GM19238 (cell line): ENCODE results near the gene MYCBPAP.

Experiments used
- DNase-seq: peaks from one replicate; pipeline ENCODE4 v3.0.0; 2011; ENCODE audit warnings: low spot score; ENCODE audit not compliant: insufficient read length

Gene MYCBPAP

DNA sequence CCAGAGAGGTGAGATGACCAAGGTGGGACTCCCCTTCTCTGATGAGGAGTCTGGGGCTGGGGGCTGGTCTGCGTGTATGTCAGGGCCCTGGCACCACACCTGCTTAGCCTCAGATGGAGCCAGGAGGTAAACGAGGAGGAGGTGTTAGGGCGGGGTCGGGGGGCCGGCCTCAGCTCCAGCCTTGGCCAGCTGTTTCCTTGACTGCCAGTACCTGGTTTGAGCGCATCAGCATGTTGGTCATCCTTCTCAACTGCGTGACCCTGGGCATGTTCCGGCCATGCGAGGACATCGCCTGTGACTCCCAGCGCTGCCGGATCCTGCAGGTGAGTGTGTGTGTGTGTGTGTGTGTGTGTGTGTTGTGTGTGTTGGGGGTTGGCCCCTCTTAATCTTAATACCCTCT lies 60.4 kb downstream of the MYCBPAP start:
- no peak for DNase-seq

DNA sequence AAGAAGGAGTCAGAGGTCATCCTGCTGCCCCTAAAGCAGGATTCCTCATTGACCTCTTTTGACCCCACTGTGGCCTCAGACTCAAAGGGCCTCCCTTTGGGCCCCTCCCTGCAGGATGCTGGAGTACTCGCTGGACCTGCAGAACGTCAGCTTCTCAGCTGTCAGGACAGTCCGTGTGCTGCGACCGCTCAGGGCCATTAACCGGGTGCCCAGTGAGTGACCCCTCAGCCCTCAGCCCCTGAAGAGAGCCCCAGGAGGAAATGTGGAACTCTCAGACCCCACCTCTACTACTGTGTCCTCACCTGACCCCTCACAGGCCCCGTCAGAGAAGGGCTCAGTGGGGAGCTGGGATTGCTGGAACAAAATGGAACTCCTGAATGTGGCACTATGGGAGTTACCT lies 61.4 kb downstream of the MYCBPAP start:
- DNase-seq, result no peak

DNA sequence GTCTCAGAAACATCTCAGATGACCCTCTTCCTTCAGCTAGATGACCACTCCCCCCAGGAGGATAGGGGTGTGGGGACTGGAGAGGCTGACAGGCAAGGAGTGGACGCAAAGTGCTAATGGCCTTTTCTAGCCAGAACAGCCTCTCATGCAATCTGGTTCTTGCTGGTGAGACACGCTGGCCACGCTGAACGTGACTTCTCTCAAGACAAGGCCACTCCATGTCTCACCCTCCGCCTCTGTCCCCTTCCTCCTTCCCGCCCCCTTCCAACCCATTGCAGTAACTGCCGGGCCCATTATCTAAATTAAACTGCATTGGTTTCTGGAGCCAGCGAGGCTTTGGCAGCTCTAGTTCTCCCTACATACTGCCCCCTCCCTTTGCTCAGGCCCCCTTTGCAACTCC lies 61.8 kb downstream of the MYCBPAP start:
- no peak for DNase-seq

DNA sequence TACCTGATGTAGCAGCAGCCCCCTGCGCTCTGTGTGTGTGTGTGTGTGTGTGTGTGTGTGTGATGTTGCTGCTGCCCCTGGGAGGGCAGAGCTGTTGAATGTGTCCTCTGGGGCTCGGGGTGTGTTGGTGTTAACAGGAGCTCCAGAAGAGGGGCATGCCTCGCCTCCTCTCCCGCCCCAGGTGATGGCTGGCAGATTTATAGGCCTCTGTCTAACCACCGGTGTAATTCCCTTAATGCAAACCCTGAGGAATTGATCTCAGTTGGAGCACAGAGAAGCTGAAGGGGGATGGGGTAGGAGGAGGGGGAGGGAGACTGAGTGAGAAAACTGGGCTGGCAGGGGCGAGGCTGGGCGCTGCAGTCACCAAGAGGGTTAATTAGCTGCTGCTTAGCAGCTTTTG lies 62.3 kb downstream of the MYCBPAP start:
- DNase-seq, result no peak

DNA sequence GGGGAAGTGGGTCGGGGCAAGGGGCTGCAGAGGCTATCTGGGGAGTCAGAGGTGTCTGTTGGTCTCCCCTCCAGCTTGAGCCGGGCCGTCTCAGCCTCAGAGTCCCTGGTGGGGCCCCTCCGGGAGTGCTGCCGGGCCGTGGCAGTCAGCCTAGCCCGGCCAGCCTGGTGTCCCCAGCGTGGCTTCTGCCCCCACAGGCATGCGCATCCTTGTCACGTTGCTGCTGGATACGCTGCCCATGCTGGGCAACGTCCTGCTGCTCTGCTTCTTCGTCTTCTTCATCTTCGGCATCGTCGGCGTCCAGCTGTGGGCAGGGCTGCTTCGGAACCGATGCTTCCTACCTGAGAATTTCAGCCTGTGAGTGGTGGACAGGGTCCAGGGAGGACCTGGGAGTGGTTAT lies 63.4 kb downstream of the MYCBPAP start:
- no peak for DNase-seq

DNA sequence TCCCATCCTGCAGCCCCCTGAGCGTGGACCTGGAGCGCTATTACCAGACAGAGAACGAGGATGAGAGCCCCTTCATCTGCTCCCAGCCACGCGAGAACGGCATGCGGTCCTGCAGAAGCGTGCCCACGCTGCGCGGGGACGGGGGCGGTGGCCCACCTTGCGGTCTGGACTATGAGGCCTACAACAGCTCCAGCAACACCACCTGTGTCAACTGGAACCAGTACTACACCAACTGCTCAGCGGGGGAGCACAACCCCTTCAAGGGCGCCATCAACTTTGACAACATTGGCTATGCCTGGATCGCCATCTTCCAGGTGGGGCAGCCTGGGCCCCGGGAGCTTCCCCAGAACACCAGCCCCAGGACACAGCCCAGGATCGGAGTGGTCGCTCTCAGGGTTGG lies 64.3 kb downstream of the MYCBPAP start:
- DNase-seq, result no peak

DNA sequence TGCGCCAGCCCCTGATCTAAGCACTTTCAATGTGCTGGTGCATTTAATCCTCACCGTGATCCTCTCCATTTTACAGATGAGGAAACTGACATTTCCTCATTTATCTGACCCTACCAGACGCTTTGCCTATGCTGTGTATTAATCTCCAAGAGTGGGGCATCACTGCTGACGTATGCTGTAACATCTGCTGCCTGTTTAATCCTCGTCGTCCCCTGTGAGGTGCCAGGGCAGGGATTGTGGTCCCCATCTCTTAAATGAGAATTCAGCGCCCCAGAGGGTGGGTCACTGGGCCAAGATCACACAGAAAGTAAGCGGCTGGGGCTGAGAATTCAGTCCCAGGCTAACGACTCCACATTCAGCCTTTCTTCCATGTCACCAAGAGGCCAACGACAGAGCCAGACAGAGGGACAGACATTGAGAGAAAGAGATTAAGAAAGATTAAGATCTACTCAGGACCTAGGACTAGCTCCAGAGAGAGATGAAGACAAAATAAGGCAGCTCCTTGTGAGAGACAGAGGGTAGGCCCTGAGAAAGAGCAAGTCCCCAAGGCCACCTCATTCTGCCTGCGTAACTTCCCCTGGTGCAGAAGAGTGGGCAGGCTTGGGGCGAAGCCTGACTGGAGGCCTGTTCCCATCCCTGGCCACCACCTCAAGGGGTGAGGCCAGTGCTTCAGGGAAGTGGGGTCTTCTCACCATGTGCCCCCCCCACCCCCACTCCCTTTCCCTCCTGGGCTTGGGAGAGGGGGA lies 65.8 kb downstream of the MYCBPAP start:
- DNase-seq, result no peak

DNA sequence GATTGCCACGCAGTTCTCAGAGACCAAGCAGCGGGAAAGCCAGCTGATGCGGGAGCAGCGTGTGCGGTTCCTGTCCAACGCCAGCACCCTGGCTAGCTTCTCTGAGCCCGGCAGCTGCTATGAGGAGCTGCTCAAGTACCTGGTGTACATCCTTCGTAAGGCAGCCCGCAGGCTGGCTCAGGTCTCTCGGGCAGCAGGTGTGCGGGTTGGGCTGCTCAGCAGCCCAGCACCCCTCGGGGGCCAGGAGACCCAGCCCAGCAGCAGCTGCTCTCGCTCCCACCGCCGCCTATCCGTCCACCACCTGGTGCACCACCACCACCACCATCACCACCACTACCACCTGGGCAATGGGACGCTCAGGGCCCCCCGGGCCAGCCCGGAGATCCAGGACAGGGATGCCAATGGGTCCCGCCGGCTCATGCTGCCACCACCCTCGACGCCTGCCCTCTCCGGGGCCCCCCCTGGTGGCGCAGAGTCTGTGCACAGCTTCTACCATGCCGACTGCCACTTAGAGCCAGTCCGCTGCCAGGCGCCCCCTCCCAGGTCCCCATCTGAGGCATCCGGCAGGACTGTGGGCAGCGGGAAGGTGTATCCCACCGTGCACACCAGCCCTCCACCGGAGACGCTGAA lies 67.5 kb downstream of the MYCBPAP start:
- DNase-seq, result no peak

DNA sequence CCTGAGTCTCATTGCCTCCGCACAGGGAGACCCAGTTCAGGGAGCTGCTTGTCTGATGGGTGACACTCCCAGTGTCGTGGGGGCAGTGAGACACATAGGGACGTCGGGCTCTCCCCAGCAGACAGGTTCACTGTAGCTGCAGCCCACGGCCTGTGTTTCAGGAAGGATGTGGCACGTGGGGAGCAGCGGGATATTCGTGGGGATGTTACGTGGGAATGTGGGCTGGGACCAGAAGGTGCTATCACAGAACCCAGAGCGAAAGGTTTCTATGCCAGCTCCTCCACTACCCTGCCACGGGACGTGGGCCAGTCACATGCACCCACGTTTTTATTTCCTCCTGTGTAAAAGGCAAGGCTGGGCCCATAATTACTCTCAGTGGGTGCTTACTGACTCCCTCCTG lies 68.6 kb downstream of the MYCBPAP start:
- DNase-seq, result no peak

DNA sequence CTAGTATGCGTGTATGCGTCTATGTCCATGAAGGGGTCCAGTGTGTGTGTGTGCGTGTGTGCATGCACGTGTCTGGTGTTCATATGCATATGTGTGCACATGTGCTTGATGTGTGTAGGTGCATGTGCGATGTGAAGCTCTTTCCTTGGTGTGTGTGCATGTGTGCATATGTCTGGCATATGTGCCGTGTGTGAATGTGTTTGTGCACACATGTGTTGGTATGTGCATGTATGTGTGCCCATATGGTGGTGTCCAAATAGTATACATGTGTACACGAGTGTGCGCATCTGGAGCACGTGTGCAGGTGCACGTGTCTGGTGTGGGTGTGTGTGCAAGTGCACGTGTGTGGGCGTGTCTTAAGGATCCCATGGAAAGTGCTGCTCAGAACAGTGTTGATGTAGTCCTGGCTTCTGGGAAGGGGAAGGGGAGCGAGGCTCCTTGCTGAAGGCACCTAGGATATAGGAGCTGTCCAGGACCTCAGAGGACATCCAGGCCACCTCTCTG lies 69.3 kb downstream of the MYCBPAP start:
- DNase-seq, result no peak

DNA sequence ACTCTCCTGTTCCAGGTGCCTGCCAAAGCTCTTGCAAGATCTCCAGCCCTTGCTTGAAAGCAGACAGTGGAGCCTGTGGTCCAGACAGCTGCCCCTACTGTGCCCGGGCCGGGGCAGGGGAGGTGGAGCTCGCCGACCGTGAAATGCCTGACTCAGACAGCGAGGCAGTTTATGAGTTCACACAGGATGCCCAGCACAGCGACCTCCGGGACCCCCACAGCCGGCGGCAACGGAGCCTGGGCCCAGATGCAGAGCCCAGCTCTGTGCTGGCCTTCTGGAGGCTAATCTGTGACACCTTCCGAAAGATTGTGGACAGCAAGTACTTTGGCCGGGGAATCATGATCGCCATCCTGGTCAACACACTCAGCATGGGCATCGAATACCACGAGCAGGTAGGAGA lies 69.9 kb downstream of the MYCBPAP start:
- no peak for DNase-seq

DNA sequence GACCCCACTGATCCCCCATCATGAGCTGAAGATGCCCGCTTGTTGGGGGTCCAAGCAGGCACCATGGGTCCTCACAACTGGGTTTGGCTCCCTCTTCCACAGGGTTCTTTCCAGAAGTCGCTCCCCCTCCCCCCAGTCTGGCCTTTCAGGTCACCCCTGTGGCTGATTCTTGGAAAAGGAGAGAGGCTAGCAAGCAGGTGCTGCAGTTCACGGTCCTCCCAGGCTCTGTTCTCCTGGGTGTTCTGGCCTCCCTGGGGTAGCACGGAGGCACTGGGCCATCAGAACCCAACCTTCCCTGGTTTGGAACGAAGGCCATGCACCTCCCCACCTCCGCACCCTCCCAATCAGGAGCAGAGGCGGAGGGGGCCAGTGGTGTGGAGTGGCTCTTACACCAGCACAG lies 71.2 kb downstream of the MYCBPAP start:
- no peak for DNase-seq

DNA sequence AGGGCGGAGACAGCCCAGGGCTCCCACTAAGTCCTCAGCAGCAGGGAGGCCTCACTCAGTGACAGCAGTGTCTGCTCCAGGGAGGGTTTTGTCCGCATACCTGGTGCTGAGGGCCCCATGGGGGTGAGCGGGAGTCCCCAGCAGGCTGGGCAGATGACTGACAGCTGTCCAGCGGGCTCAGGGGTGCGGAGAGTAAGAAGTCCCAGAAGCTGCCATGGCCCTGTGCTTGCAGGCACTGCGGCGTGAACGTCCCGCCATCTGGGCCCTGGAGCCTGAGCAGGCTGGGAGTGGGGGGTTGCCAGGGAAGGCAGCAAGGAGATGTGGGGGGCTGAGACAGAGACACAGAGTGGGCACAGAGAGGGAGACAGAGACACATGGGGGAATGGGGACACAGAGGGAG lies 72.4 kb downstream of the MYCBPAP start:
- DNase-seq, result no peak
